Stimulated activated CD8-positive, alpha-beta memory T cell treated with anti-CD3 and anti-CD28 coated beads, Interleukin-4, amount 100 ng/mL, for 24 hours (primary cell): Measurements from ENCODE around the gene OSTN.
"Not testable (repeated sequence)": the region's sequence is repeated elsewhere in the genome, so short reads cannot be mapped to it uniquely, and the experiment has no call there.

Source experiments
- DNase-seq: peaks from one replicate; pipeline ENCODE4 v3.0.0-alpha.2; 2020; ENCODE audit warnings: low read depth

OSTN gene

GRCh38 chr3:191263850-191264249 is 64.8 kb downstream of the OSTN start:
- no peak for DNase-seq

GRCh38 chr3:191268737-191269136 is 69.7 kb downstream of the OSTN start:
- no peak for DNase-seq

GRCh38 chr3:191269289-191270085 is 70.4 kb downstream of the OSTN start:
- no peak for DNase-seq

- DNase-seq: not testable (repeated sequence)
Observed at GRCh38 chr3:191275244-191275643, 76.2 kb downstream of the OSTN start.

GRCh38 chr3:191275751-191276150 is 76.7 kb downstream of the OSTN start:
- no peak for DNase-seq

GRCh38 chr3:191280111-191280510 is 81.1 kb downstream of the OSTN start:
- no peak for DNase-seq

- DNase-seq: no peak
Observed at GRCh38 chr3:191280882-191281281, 81.8 kb downstream of the OSTN start.

- DNase-seq: no peak
Observed at GRCh38 chr3:191282251-191283185, 83.5 kb downstream of the OSTN start.

- no peak for DNase-seq
Observed at GRCh38 chr3:191283400-191283799, 84.4 kb downstream of the OSTN start.

- DNase-seq: no peak
Observed at GRCh38 chr3:191290311-191291025, 91.4 kb downstream of the OSTN start.

GRCh38 chr3:191292243-191293015 is 93.4 kb downstream of the OSTN start:
- no peak for DNase-seq

GRCh38 chr3:191294291-191294690 is 95.2 kb downstream of the OSTN start:
- DNase-seq: no peak

GRCh38 chr3:191296041-191296541 is 97.0 kb downstream of the OSTN start:
- DNase-seq: no peak

- no peak for DNase-seq
Observed at GRCh38 chr3:191298846-191299245, 99.8 kb downstream of the OSTN start.

- DNase-seq: no peak
Observed at GRCh38 chr3:191300422-191300821, 101.4 kb downstream of the OSTN start.

GRCh38 chr3:191301017-191301416 is 102.0 kb downstream of the OSTN start:
- no peak for DNase-seq

GRCh38 chr3:191301782-191302411 is 102.9 kb downstream of the OSTN start:
- DNase-seq: no peak

GRCh38 chr3:191302451-191302850 is 103.4 kb downstream of the OSTN start:
- DNase-seq: no peak

GRCh38 chr3:191303596-191303995 is 104.6 kb downstream of the OSTN start:
- no peak for DNase-seq

GRCh38 chr3:191306428-191306827 is 107.4 kb downstream of the OSTN start:
- no peak for DNase-seq

- DNase-seq: no peak
Observed at GRCh38 chr3:191307341-191307740, 108.3 kb downstream of the OSTN start.
